CD14-positive monocyte (primary cell): Measurements from ENCODE around the gene MAU2. TPM values are rescaled to one million over a fixed set of nuclear protein-coding genes. Genes with fewer than 3 reads are reported as not detected.
A peak's percentile ranks its signal among the peaks of the same experiment; 100 is the strongest.
"Not testable (repeated sequence)": the region's sequence is repeated elsewhere in the genome, so short reads cannot be mapped to it uniquely, and the experiment has no call there.

ENCODE experiments used
- DNase-seq, 3 donors: peaks; one replicate each; pipeline ENCODE4 v3.0.0-alpha.2; 2011 to 2022
- H2AFZ ChIP-seq: 2 replicates; pipeline ENCODE4 v1.6.0; 2012; ENCODE audit warnings: mild to moderate bottlenecking, low read depth, low read length, inconsistent platforms; ENCODE audit not compliant: insufficient read depth, poor library complexity, severe bottlenecking
- H3K27ac ChIP-seq, 2 donors: 1 replicate in 1 of 2; 2 replicates in 1 of 2; pipeline ENCODE4 v1.5.1; 2012 to 2013; ENCODE audit warnings: low read length in 2 of 2, control low read depth in 1 of 2, inconsistent platforms in 1 of 2, low read depth in 1 of 2, mild to moderate bottlenecking in 1 of 2
- H3K27me3 ChIP-seq, 2 donors: one replicate each; pipeline versions ENCODE4 v1.6.0 to v1.6.1; 2011 to 2013; ENCODE audit warnings: low read length in 2 of 2; ENCODE audit not compliant: control insufficient read depth in 2 of 2, insufficient read depth in 2 of 2
- H3K36me3 ChIP-seq, 2 donors: replicated peaks in 1 of 2; 1 replicate in 1 of 2; 2 replicates in 1 of 2; pipeline versions ENCODE4 v1.5.1 to v1.6.1; 2012 to 2013; ENCODE audit warnings: low read length in 2 of 2, control low read depth in 1 of 2, inconsistent platforms in 1 of 2, mild to moderate bottlenecking in 1 of 2; ENCODE audit not compliant: insufficient read depth in 2 of 2, control insufficient read depth in 1 of 2
- H3K4me1 ChIP-seq, 2 donors: 1 replicate in 1 of 2; 2 replicates in 1 of 2; pipeline versions ENCODE4 v1.5.1 to v1.6.1; 2012 to 2013; ENCODE audit warnings: low read length in 2 of 2, control low read depth in 1 of 2, inconsistent platforms in 1 of 2, mild to moderate bottlenecking in 1 of 2, moderate library complexity in 1 of 2; ENCODE audit not compliant: insufficient read depth in 2 of 2, control insufficient read depth in 1 of 2
- H3K4me2 ChIP-seq: replicated peaks from 2 replicates; pipeline ENCODE3; 2012; ENCODE audit warnings: low read length, moderate library complexity, mild to moderate bottlenecking; ENCODE audit not compliant: poor library complexity, severe bottlenecking; ENCODE audit errors: extremely low read depth
- H3K4me3 ChIP-seq, 3 experiments: fragments of 200-600 bp in 1 of 3; sonication (generic) in 1 of 3; replicated peaks in 1 of 3; 1 replicate in 2 of 3; 2 replicates in 1 of 3; pipeline ENCODE4 v1.5.1; 2011 to 2013; ENCODE audit warnings: low read length in 3 of 3, mild to moderate bottlenecking in 3 of 3, control low read depth in 2 of 3, low read depth in 2 of 3, inconsistent platforms in 1 of 3, moderate library complexity in 1 of 3
- H3K79me2 ChIP-seq: 2 replicates; pipeline ENCODE4 v1.6.0; 2012; ENCODE audit warnings: mild to moderate bottlenecking, control low read depth, inconsistent platforms, low read length, moderate library complexity; ENCODE audit not compliant: insufficient read depth
- H3K9ac ChIP-seq: 2 replicates; pipeline ENCODE4 v1.6.0; 2017; ENCODE audit warnings: low read length, mild to moderate bottlenecking; ENCODE audit not compliant: insufficient read depth, poor library complexity, severe bottlenecking
- H3K9me3 ChIP-seq, 2 donors: replicated peaks in 1 of 2; 1 replicate in 1 of 2; 2 replicates in 1 of 2; pipeline versions ENCODE4 v1.5.1 to v1.6.1; 2012 to 2013; ENCODE audit warnings: low read length in 2 of 2, control low read depth in 1 of 2; ENCODE audit not compliant: control insufficient read depth in 1 of 2, insufficient read depth in 1 of 2
- H4K20me1 ChIP-seq: 2 replicates; pipeline ENCODE4 v1.6.0; 2012; ENCODE audit warnings: mild to moderate bottlenecking, low read length, control low read depth, moderate library complexity; ENCODE audit not compliant: insufficient read depth
- H3K27ac Mint-ChIP-seq, 7 donors: one replicate each; pipeline ENCODE4 v1.8.0; 2020; ENCODE audit warnings: mild to moderate bottlenecking in 7 of 7, mixed read lengths in 7 of 7, moderate library complexity in 6 of 7, inconsistent platforms in 2 of 7
- H3K27me3 Mint-ChIP-seq, 3 donors: one replicate each; pipeline ENCODE4 v1.8.0; 2021 to 2022; ENCODE audit warnings: low read depth in 3 of 3, mild to moderate bottlenecking in 3 of 3, mixed read lengths in 3 of 3, moderate library complexity in 3 of 3, inconsistent platforms in 1 of 3
- H3K36me3 Mint-ChIP-seq, 2 donors: one replicate each; pipeline ENCODE4 v1.8.0; 2020; ENCODE audit warnings: mixed read lengths in 2 of 2, inconsistent platforms in 1 of 2, mild to moderate bottlenecking in 1 of 2
- H3K4me1 Mint-ChIP-seq: one replicate; pipeline ENCODE4 v1.8.0; 2020; ENCODE audit warnings: mild to moderate bottlenecking, mixed read lengths
- H3K4me3 Mint-ChIP-seq, 2 donors: one replicate each; pipeline ENCODE4 v1.8.0; 2020; ENCODE audit warnings: mild to moderate bottlenecking in 2 of 2, mixed read lengths in 2 of 2, moderate library complexity in 1 of 2
- H3K9me3 Mint-ChIP-seq, 7 donors: one replicate each; pipeline ENCODE4 v1.8.0; 2020 to 2022; ENCODE audit warnings: mixed read lengths in 7 of 7, mild to moderate bottlenecking in 6 of 7, moderate library complexity in 6 of 7, inconsistent platforms in 2 of 7
- CTCF ChIP-seq: fragments of 200-600 bp; IDR thresholded peaks from one replicate; pipeline ENCODE4 v1.8.0; 2022; ENCODE audit warnings: antibody characterized with exemption, mild to moderate bottlenecking
- WGBS: methylation state at CpG from one replicate; pipeline ENCODE4 v1.1.5; 2013; ENCODE audit warnings: missing lambda C conversion rate; ENCODE audit not compliant: insufficient coverage; 5-methylcytosine and 5-hydroxymethylcytosine counted together
- intact Hi-C, 2 donors: fragments of 100-400 bp; cut with micrococcal nuclease; formaldehyde crosslinking; loops; one replicate each; pipeline versions ENCODE4 v1.15.0 to v1.15.1; 2023
- polyA plus RNA-seq, 3 donors: library from polyadenylated mRNA; depleted of rRNA in 1 of 3; unstranded in 2 of 3; stranded (reverse) in 1 of 3; fragments of 300-500 nt in 2 of 3; fragments of >200 nt in 1 of 3; fragmentation: Illumina TruSeq in 2 of 3; gene quantifications; 1 replicate in 2 of 3; 2 replicates in 1 of 3; pipeline ENCODE4 v1.2.3, GENCODE V29; 2012 to 2021

The MAU2 gene
- polyA plus RNA-seq, 3 donors = 7.4 to 68.4 (median 14.5) TPM

DNA sequence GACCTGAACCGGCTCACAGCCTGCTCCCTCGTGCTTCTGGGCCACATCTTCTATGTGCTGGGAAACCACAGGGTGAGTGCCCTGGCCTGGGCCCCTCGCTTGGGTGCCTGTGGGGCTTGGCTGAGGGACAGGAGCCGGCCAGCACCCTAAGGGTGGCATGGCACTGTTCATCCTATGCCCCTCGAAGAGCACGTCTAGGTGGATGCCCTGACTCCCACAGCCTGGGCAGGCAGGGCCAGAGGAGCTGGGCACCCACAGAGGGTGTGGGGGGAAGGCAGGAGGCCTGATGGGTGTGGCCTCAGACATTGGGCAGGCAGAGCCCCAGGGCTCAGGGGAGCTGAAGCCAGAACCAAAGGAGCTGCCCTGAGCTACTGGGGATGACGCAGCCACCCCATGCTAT, 28.7 kb downstream of the MAU2 start:
- Histone ChIP-seq H3K9me3 (no peaks in the 10 kb centered on the region), H3K9ac (no peak overlapping the region), H3K79me2 (no peaks in the 10 kb centered on the region), H3K27ac (peak overlapping the region in 1 of 2 donors; percentile 41), H4K20me1 (peaks cover 21% of the 10 kb centered on the region), H3K27me3 (no peaks in the 10 kb centered on the region), H3K4me3 (no peak overlapping the region), H2AFZ (no peak overlapping the region), H3K4me1 (no peaks in the 10 kb centered on the region), H3K4me2 (no peak overlapping the region), H3K36me3 (peaks cover 89 to 100% of the 10 kb centered on the region in 2 donors)
- TF ChIP-seq CTCF = no peak
- no peak for DNase-seq
- no peaks in the 10 kb centered on the region for H3K4me1 Mint-ChIP-seq
- intact Hi-C loops = no loop called here
- H3K27me3 Mint-ChIP-seq = no peaks in the 10 kb centered on the region
- peaks cover 68 to 98% of the 10 kb centered on the region in 2 donors for H3K36me3 Mint-ChIP-seq
- no peak overlapping the region for H3K4me3 Mint-ChIP-seq
- H3K27ac Mint-ChIP-seq = peak overlapping the region in 2 of 7 donors; percentile 54 to 62
- H3K9me3 Mint-ChIP-seq = no peaks in the 10 kb centered on the region
- WGBS = 96% methylated on average over 7 of the region's 7 CpGs

- H3K36me3 Mint-ChIP-seq = peaks cover 69 to 98% of the 10 kb centered on the region in 2 donors
- H3K27me3 Mint-ChIP-seq, H3K9ac ChIP-seq, intact Hi-C loops, H2AFZ ChIP-seq, H3K4me3 Mint-ChIP-seq, H3K27me3 ChIP-seq, H3K27ac Mint-ChIP-seq, H3K4me1 Mint-ChIP-seq, H3K9me3 Mint-ChIP-seq, H3K9me3 ChIP-seq, H3K27ac ChIP-seq, H3K4me1 ChIP-seq, H3K79me2 ChIP-seq, H3K4me2 ChIP-seq, DNase-seq, H3K4me3 ChIP-seq: not testable (repeated sequence)
- no CpG with 5 or more reads among the region's 8 CpGs for WGBS
- H4K20me1 ChIP-seq = peaks cover 20% of the 10 kb centered on the region
- H3K36me3 ChIP-seq = peaks cover 89 to 100% of the 10 kb centered on the region in 2 donors
These were observed 30.1 kb downstream of the MAU2 start for GRCh38 chr19:19350756-19351155.
